CD1c-positive myeloid dendritic cell (primary cell): Measurements from ENCODE around the gene LUZP2.
"Not testable (repeated sequence)": the region's sequence is repeated elsewhere in the genome, so short reads cannot be mapped to it uniquely, and the experiment has no call there.

ENCODE experiments used
- DNase-seq: peaks from one replicate; pipeline ENCODE4 v3.0.0-alpha.2; 2016; ENCODE audit errors: extremely low spot score

LUZP2 gene

DNA sequence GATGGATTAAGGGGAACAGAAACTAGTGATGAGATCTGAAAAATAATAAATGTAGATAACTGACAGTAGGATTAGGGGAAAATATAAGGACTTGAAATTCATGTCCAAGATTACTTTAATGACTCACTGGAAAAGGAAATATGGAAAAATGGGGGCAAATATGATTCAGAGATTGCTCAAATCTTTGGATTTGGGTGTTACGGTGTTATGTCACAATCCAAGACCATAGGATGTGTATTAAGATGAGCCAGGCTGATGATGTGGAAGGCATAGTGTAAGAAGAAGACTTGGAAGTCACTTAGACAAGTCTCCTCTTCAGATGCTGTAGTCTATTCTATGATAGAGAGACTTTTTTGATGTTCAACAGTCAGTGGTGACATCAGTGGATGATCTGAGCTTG, 323.7 kb downstream of the LUZP2 start:
- no peak for DNase-seq

DNA sequence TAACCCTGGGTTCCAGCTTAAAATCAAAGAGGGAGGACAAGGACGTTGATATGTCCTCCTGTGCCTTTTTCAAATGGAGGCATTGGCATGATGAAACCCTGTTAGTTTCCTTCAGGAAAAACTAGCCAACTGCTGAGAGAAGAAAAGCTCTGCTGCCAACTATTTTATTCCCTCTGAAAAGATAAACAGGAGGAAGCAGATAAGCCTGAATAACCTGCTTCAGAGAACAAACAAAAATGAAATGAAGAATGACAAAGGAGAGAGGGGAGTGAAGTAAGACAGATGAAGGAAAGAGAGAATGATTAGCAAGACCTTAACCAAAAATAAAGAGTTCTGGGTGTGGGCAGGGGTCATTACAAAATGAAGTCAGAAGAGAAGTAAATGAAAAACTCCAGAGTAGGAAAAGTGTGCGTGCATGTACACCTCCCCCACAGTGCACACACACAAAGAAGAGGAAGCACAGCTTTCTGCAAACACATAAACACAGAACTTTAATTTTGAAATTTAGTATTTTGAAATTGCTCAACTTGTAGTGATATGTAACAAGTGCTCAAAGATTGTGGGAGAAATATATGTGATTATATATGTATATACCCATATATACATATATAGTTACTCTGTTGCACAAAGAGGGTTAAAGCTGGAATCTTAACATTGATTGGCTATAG, 332.2 kb downstream of the LUZP2 start:
- DNase-seq = peak; percentile 45

DNA sequence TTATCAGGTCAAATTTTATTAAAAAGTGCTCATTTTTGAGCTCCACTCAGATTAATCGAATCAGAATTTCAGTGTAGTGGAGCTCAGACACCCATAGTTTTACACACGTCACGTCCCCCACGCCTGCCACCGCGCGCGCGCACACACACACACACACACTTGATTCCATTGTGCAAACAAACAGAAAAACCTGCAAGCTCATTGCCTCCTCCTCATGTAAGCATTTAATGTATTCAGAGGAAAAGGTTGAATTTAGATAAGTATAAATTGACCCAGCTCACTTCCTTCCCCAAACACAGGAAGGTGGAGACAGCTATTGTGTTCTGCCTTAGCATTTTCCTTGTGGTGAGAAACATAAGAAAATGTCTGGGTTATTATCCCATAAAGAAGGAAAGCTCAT, 336.7 kb downstream of the LUZP2 start:
- DNase-seq = peak; percentile 7

DNA sequence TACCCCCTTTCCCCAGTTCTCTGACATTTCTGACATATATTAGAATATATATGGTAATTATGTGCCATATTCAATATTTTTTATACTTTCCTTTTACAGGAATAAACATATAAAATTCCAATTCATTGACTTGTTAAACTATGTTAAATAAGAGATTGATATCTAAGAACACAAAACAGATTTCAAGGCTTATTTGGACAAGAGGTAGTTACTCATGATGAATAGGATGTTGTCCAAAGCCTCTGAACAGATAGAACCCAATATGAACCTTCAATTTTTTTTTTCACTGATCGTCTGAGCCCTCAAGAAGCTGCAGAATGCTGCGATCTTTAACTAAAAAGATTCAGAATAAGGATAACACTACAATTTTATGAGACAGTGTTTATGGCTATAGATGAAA, 340.3 kb downstream of the LUZP2 start:
- DNase-seq = no peak

DNA sequence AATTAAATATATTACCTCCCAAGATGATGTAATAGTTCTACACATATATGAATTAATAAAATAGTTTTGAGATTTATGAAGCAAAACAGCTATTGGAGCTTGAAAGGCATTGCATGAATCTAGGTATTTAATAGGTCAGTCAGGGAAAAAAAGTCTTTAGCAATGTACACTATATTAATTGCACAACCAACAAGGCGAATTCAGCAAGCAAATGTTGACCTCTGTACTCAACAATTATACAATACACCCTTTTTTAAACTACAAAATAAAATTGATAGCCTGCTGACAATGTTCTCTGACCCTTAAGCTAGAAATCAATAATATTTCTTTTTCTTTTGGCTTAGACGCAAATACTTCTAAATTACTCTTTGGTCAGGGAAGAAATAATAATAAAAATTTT, 345.5 kb downstream of the LUZP2 start:
- no peak for DNase-seq

DNA sequence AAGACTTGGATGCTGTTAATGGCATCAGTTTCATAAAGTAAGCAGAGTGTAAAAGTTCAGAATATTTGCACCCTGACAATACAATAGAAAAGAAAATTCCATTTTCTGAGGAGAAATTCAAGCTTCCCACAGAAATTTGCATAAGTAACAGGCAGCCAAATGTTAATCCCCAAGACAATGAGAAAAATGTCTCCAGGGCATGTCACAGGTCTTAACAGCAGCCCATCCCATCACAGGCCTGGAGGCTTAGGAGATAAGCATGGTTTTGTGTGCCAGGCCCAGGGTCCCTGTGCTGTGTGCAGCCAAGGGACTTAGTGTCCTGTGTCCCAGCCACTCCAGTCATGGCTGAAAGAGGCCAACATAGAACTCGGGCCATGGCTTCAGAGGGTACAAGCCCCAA, 347.6 kb downstream of the LUZP2 start:
- DNase-seq = no peak

DNA sequence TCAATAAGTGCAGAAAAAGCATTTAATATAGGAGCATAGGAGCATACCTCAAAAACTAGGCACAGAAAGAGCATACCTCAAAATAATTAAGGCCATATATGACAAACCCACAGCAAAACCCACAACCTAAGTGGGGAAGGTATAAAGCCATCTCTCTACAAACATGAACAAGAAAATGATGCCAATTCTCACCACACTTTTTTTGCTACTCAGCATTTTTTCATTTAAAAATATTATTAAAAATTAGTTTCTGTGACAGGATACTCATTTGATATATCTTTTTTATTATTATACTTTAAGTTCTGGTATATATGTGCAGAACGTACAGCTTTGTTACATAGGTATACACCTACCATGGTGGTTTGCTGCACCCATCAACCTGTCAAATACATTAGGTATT, 352.0 kb downstream of the LUZP2 start:
- no peak for DNase-seq

DNA sequence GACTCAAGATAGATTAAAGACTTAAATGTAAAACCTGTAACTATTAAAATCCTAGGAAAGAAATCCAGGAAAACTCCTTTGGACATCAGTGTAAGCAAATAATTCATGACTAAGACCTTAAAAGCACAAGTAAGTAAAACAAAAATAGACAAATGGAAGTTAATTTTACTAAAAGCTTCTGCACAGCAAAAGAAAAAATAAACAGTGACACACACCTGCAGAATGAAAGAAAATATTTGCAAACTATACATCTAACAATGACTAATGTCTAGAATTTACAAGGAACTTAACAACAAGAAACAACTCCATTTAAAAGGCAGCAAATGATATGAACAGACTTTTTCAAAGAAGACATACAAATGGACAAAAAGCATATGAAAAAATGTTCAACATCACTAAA, 359.1 kb downstream of the LUZP2 start:
- DNase-seq = no peak

DNA sequence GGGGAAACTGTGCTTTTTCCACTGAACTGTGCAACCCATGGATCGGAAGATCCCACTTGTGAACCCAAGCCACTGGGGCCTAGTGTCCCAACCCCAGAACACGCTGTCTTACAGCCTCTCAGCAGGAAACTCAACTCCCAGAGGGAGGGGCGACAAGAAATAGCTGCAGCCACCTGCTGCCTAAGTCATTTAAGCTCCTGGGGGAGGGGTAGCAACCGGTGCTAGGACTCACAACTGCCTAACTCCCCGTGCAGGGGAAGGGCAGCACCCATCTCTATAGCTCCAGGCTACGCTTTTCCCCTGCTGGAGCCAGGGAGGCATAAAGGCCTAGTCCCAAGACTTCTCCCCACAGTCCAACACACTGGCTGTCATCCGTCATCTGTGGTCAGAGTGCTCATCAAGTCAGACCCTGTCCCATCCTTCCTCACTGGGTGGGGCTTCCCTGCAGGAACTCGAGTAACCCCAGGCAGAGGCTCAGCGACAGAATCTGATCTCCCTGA, 363.0 kb downstream of the LUZP2 start:
- no peak for DNase-seq

DNA sequence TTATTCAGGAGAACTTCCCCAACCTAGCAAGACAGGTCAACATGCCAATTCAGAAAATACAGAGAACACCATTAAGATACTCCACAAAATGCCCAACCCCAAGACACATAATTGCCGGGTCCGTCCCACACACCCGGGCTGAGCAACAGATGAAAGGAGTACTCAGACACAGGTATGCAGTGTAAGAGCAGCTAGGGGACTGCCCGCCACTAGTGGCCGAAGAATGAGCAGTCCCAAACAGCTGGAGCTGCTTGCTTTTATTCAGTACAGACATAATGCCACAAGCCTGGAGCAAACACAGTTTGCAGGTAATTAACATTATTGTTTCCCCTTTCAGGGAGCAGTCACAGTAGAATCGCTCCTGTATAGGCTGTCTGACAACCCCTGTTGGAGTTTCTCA, 364.6 kb downstream of the LUZP2 start:
- DNase-seq = no peak

DNA sequence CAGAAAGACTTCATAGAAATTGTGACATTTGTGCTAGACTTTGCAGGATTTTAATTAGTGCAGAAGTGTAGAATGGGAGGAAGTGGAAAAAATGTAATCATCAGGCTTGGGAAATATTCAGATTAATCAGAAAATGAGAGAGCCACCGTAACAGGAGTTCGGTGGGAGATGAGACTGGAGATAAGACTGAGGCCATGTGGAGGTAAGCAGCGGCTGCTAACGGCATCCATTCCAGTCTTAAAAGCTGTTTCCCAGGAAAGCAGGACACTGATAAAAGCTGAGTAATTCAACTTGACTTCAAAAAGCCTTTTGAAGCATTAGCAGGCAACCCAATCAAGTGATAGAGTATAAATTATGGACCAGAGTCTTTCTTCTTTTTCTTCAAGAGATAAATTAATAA, 369.9 kb downstream of the LUZP2 start:
- DNase-seq = no peak

DNA sequence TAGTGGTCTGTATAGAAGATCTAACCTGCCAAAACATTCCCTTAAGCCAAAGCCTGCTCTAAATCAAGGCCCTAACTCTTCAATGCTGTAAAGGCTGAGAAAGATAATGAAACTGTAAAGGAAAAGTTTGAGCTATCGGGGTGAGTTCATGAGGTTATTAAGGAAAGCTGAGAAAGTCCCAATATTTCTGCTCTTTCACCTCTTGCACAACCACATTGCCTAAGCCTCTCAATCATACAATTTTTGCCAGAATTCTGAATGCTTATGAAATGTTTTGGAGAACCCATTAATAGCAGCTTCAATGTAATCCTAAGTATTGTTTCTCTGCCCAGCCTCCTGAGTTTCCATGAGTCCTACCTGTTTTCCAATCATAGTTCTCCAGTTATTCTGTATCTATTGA, 373.2 kb downstream of the LUZP2 start:
- no peak for DNase-seq

DNA sequence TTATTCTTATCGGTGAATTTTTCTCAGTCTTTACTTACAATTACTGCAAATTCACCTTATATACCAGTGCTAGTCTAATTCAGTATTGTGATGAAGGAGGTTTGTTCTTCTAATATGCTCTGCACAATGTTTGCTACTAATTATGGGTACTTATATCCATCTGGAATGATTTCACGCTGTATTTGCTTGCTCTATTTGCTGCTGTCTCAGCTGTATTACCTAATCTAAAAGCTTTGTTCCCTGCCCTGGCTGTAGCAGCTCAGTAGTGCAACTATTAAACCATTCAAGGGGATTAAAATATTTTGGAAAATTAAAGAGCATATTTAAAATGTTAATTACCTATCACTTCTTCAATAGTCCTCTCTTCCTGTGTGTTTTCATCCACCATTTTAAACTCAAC, 375.3 kb downstream of the LUZP2 start:
- DNase-seq = no peak

DNA sequence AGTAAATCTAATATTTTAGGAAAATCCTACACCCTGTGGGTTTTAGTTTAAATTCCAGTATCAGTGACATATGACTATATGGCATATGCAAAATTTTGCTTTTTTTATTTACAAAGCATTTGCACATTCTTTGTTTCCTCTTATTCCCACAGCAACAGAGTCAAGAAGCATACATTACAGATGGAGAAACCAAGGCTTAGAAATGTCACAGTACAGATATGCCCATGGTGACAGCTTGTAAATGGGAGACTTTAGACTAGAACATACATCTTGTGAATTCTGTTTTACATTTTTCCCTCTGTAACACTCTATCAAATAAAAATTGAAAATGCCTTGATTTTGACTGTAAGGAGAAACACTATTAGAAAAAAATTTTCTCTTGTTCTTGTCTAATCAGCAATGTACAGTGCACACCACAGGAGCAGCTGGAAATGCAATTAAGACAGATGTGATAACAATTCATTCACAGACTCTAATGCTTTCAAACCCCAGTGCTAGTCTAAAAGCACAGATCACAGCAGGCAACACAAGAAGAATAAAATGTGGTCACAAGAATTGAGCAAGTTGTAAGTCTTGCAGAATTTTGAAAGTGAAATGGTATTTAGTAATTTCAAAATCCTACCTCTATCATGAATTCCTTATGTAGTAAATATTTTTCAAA, 375.9 kb downstream of the LUZP2 start:
- DNase-seq = no peak

DNA sequence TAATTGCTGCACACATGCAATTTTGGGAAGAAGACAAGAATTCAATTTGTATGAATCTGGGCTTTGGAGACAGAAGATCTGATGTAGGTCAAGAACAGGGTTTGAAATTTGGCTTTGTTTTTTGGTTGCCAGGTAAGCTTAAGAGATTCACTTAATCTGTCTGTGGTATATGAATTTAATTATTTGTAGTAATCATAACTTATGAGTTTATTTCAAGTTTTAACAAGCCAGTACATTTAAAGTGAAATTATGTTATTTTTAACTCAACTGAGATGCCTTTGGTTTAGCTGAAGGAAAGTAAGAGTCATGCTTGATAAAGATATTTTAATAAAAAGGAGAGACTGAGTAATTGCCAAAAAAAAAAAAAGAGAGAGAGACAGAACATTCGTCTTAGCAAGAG, 384.1 kb downstream of the LUZP2 start:
- DNase-seq = no peak

DNA sequence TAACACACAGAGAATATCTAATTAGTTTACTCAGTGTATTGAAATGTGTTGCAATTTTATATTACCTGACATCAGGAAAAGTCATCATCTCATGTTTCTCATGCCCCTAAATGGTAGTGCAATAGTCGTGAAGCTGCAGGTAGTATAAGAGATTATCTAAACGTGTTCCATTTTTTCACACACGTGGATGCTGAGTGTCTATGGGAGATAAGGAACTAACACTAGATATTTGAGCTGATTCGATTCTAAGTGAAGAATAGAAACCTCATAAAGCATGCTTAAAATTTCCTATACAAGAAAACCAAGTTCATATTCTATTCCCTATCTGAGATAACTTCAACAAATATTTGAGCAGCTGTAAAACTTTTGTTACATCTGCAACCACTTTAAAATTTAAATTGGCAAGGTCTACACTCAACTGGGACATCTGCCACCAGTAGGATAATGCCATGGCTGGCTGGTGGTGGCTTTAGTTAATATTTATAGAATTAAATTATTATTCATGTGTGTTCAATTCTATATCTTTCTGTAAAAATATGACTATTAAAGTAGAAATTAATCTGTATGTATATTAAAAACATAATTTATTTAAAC, 388.8 kb downstream of the LUZP2 start:
- DNase-seq = no peak

DNA sequence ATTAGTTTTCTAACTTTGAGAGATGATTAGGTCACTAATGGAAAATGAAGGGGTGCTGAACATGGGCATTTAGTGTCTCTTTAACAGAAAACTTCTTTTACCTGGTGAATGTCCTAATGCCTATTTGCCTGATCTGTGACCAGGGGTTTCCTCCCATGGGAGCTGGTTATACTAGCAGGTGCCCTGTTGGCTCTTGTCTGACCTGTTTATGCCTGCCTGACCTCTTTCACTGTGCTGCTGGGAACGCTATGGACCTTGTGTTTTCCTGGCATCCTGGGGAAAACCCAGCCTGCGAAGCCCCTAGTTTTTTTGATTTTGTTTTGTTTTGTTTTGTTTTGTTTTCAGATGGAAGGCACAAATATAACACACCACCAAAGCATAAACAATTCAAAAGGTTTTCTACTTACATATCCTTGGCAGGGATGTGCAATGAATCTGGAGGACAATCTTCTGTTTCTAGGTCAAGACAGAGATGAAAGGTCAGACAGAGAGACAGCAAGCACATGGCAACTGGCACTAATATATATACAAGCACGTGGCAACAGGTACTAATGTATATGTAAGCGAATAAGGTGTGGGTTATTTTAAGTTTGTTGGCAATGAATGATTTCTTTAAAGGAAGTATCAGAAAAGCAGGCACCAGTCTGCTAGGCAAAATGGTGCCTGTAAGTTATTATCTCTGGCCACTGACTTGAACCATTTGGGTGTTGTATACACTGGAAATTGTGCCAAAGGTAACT, 390.2 kb downstream of the LUZP2 start:
- no peak for DNase-seq

DNA sequence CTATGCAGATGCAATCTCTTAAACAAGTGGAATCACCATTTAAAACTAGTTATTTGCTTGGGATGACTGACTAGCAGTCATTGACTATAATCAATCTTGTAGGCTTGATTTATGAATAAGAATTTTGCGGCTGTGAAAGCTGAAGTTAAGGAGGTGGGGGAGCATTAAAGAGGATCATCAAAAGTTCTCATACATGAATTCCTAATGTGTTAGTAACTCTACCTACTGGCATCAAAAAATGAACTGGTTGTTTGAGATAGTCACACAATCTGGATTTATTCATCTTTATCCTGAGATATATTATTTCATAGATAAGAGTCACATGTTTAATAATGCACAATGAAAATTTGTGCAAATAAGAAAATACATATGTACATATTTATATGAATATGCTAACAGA, 393.6 kb downstream of the LUZP2 start:
- no peak for DNase-seq

DNA sequence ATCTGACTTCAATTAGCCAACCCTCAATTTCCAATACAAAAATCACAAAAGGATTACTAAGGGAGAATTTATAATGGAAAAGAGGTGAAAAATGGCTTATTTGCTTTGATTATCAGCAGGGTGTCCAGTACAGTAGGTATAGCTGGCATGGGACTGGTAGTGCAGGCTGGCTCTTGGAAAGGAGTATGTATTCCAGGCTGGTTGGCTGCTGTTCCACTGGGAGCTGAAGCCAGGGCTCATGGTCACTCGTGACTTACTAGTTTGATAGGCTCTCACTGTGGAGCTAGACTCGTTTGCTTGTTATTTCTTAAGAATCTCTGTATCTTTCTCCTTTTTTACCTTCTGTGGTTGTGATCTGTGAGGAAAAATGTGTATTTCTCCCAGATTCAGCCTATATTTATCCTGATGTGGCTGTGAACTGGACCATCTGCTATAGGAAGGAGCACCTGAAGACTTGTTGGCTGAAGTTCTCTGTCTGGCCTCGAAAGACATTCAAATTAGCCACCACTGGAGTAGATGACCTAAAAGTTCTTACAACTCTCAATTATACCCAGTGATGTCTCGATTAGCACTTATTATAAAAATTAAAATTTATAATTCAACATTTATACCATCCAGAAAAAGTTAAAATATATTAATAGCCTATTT, 395.1 kb downstream of the LUZP2 start:
- DNase-seq = not testable (repeated sequence)

DNA sequence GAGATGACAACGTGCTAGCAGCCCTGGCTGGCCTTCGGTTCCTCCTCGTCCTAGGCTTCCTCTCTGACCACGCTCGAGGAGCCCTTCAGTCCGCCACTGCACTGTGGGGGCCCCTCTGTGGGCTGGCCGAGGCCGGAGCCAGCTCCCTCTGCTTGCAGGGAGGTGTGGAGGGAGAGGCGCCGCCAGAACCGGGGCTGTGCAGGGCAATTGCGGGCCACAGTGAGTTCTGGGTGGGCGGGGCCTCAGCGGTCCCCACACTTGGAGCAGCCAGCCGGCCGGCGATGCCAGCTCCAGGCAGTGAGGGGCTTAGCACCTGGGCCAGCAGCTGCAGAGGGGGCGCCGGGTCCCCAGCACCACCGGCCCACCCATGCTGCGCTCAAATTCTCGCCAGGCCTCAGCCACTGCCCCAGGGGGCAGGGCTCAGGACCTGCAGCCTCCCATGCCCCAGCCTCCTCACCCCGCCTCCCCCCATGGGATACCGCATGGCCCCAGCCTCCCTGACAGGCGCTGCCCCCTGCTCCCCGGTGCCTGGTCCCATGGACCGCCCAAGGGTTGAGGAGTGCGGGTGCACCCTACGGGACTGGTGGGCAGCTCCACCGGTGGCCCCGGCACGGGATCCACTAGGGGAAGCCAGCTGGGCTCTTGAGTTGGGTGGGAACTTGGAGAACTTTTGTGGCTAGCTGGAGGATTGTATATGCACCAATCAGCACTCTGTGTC, 399.4 kb downstream of the LUZP2 start:
- DNase-seq = no peak

DNA sequence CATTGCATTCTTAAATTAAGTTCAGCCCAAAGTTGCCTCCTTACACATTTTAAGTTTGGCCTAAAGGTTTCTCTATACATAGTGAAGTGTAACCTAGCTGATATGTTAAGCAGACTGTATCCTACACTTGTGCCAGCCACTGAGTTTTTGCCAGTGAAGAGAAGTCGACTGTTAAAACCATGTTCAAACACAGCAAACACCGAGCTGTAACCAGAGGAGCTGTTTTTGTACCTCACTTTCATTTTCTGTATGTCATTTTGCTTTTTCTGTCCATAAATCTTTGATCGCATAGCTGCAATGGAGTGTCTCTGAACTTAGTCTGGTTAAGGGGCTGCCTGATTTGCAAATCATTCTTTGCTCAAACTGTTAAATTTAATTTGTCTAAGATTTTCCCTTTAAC, 403.7 kb downstream of the LUZP2 start:
- no peak for DNase-seq
